Germinal center (tissue), 1 donor: ENCODE data around the gene JSRP1.
"Not testable (repeated sequence)": the region's sequence is repeated elsewhere in the genome, so short reads cannot be mapped to it uniquely, and the experiment has no call there.

Experiments used
- DNase-seq: peaks from one replicate; pipeline ENCODE4 v3.0.0; 2012; ENCODE audit warnings: mixed read lengths, low spot score

The JSRP1 gene

GRCh38 chr19:2282062-2282861, 26.0 kb upstream of the JSRP1 start, which contains the start of gene PEAK3:
Gene PEAK3 (minus strand): TSS chr19:2282175. CDS start chr19:2280931, 1,244 bp downstream.
- no peak for DNase-seq

GRCh38 chr19:2281265-2282061, 25.2 kb upstream of the JSRP1 start:
- DNase-seq, result not testable (repeated sequence)

- DNase-seq, result no peak
These were observed 24.5 kb upstream of the JSRP1 start for GRCh38 chr19:2280633-2281264.

GRCh38 chr19:2278459-2279158, 22.4 kb upstream of the JSRP1 start:
- DNase-seq, result no peak

GRCh38 chr19:2277138-2277537, 20.9 kb upstream of the JSRP1 start:
- DNase-seq, result no peak

GRCh38 chr19:2276429-2276986, 20.3 kb upstream of the JSRP1 start:
- peak; percentile 5 for DNase-seq

GRCh38 chr19:2275588-2276428, 19.6 kb upstream of the JSRP1 start:
- no peak for DNase-seq

- DNase-seq, result peak; percentile 28
These were observed 18.8 kb upstream of the JSRP1 start for GRCh38 chr19:2274931-2275535.

- no peak for DNase-seq
These were observed 18.0 kb upstream of the JSRP1 start for GRCh38 chr19:2274185-2274711.

- DNase-seq, result peak; percentile 92
These were observed 17.4 kb upstream of the JSRP1 start for GRCh38 chr19:2273356-2274184.

- peak; percentile 8 for DNase-seq
These were observed 15.3 kb upstream of the JSRP1 start for GRCh38 chr19:2271234-2272103.

GRCh38 chr19:2270423-2271233, 14.4 kb upstream of the JSRP1 start:
- peak; percentile 80 for DNase-seq

- DNase-seq, result no peak
These were observed 13.9 kb upstream of the JSRP1 start for GRCh38 chr19:2270157-2270422.

GRCh38 chr19:2269244-2270156, 13.3 kb upstream of the JSRP1 start:
- peak; percentile 100 for DNase-seq

- DNase-seq, result no peak
These were observed 12.6 kb upstream of the JSRP1 start for GRCh38 chr19:2268861-2269243.

GRCh38 chr19:2268480-2268830, 12.2 kb upstream of the JSRP1 start:
- DNase-seq, result no peak
